CD4-positive, alpha-beta T cell treated with Interleukin-1 beta for 1 hour (primary cell): ENCODE measurements around the gene SLAMF6.
"Not testable (repeated sequence)": the region's sequence is repeated elsewhere in the genome, so short reads cannot be mapped to it uniquely, and the experiment has no call there.

Experiments
- DNase-seq, 2 donors: peaks; one replicate each; pipeline ENCODE4 v3.0.0-alpha.2; 2020 to 2022

Gene SLAMF6

DNA sequence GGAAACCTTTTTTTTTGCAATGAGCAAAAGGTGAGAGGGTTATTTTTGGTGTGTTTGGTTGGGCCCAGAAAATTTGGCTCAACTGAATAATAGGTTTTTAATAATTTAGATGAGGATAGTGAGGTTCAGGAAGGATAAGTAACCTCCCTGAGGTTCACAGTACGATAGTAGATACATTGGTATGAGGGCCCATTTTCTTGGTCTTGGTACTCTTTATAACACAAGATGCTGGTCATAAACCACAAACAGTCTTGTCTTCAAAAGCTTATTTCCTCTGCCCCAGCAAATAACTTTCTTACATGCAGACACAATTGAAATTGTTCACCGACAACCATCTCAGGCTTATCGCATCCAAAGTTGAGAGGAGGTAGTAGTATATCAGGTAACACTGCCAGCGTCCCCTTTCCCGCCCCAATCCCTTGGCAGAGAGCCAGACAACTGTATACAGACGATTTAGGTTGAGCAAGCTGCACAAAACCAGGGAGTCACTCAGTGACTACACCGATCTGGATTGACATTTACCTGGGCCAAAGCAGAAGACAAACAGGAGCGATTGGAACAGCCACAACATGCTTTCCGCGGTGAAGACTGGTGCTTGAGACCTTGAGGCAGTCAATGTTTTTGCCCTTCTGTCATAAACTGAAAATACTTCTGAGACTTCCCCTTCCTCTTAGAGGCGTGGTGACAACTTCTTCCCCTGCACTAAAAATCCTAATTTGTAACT lies at the start of gene SLAMF6:
TSS of gene SLAMF6 (minus strand) at position 634 of the 724 bp plus-strand sequence. CDS start at position 571, 63 bp downstream.
- DNase-seq: peak in 1 of 2 donors; percentile 49

DNA sequence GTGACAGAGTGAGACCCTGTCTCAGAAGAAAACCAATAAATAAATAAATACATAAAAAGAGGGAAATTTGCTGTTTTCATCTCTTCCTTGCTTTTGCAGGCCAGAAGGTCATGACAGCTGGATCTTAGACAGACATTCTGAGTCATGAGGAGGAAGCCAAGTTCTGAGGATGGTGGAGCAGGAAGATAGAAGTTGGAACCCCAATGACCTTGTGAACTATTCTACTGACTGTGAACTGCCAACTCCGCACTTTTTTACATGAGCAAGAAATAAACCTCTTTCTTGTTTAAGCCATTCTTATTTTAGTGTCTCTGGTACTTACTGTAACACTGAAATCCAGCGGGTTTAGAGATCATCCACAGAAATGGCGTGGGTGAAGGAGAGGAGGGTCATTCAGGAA lies 47.8 kb upstream of the SLAMF6 start:
- no peak for DNase-seq

DNA sequence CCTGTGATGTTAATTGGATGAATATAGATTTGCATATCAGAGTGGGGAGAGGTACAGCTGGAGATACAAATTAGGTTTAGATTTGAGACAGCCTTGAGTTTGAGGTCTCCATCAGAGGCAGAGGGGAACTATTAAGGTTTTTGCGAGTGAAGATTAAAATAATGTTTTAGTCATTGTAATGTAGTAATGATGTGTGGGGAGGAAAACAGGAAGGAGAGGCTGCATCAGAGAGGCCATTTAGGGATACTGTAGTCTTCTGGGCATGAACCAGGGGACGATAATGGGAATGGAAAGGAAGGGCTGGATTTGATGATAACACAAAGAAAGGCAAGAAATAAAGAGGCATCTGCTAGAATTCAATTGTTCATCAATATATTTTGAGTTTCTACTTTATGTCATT lies 46.8 kb upstream of the SLAMF6 start:
- no peak for DNase-seq

DNA sequence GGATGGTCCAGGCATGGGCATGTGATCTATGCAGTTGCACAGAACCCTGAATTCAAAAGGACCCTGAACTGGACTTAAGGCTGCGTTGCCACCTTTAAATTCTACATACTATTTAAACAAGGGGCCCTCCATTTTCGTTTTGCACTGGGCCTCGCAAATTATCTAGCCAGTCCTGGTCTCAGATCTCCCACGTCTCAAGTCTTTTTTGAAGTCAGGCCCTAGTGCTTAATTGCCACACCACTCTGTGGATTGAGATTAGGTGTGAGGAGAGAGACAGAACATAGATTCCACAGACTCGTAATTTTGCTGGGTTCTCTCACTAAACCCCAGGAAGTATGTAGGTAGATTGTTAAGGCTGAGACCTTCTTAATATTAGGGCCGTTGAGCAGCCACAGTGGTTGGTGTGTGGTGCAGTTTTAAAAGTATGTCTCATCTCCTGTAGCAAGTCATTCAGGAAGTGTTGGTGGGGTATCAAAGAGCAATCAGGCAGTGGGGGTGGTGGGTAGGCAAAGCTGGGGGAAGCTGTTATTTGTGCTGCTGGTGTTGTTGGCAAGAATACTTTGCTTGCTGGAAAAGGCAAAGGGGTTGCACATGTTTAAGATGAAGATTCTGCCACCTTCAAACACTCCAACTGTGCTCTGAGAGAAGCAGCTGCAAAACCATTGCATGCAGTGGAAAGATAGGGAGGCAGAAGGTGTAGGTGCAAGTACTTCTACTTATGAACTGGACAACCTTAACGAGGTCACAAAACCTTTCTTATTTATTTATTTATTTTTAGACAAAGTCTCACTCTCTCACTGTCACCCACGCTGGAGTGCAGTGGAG lies 45.0 kb upstream of the SLAMF6 start:
- DNase-seq: peak; percentile 65 to 72

DNA sequence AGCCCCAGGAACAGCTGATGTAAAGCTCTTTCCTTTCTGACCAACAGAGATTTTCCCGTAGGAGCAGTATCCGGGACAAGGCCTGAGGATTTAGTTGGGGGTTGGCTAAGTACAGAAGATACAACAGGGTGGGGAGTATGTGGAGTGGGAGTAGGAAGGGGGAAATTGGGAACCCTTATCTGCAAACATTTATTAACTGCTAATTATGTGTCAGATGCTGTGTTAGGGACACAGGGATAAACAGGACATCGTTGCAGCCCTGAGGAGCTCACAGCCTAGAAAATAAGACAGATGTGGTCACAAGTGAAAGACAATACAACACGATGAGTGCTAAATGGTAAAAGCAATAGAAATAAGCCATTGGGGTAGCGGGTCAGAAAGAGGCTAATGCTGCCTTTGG lies 44.3 kb upstream of the SLAMF6 start:
- DNase-seq: no peak

DNA sequence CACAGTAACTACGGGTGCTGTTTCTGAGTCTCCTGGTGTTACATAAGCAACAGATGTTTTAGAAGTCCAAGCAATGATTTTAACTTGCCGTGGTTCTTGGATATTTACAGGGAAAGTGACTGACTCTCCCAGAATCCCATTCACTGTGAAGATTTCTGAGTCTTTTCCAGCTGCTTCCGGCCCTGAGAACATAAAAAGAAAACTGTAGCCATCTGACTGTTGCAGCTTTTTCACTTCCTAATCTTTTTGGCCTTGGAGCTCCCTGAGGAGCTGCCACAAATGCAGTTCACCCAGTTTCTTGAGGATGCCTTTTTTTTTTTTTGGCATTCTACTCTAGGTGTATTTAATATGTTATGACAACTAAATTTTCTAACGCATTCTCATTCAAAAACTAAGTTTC lies 42.5 kb upstream of the SLAMF6 start:
- no peak for DNase-seq

DNA sequence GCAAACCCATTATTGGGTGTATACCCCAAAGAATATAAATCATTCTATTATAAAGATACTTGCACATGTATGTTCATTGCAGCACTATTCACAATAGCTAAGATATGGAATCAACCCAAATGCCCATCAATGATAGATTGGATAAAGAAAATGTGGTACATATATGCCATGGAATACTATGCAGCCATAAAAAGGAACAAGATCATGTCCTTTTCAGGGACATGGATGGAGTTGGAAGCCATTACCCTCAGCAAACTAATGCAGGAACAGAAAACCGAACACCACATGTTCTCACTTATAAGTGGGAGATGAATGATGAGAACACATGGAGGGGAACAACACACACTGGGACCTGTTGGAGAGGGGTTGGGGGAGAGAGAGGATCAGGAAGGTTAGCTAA lies 40.2 kb upstream of the SLAMF6 start:
- DNase-seq: not testable (repeated sequence)

DNA sequence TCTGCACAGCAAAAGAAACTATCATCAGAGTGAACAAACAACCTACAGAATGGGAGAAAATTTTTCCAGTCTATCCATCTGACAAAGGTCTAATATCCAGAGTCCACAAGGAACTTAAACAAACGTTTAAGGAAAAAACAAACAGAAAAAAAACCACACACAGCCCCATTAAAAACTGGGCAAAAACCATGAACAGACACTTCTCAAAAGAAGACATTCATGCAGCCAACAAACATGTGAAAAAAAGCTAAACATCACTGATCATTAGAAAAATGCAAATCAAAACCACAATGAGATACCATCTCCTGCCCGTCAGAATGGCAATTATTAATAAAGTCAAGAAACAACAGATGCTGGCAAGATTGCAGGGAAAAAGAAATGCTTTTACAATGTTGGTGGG lies 39.7 kb upstream of the SLAMF6 start:
- DNase-seq: not testable (repeated sequence)

DNA sequence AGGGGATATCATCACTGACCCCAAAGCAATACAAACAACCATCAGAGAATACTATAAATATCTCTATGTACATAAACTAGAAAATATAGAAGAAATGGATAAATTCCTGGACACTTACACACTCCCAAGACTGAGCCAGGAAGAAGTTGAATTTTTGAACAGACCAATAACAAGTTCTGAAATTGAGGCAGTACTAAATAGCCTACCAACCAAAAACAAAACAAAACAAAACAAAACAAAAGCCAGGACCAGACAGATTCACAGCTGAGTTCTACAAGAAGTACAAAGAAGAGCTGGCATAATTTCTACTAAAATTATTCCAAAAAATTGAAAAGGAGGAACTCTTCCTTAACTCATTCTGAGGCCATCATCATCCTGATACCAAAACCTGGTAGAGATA lies 37.8 kb upstream of the SLAMF6 start:
- no peak for DNase-seq

DNA sequence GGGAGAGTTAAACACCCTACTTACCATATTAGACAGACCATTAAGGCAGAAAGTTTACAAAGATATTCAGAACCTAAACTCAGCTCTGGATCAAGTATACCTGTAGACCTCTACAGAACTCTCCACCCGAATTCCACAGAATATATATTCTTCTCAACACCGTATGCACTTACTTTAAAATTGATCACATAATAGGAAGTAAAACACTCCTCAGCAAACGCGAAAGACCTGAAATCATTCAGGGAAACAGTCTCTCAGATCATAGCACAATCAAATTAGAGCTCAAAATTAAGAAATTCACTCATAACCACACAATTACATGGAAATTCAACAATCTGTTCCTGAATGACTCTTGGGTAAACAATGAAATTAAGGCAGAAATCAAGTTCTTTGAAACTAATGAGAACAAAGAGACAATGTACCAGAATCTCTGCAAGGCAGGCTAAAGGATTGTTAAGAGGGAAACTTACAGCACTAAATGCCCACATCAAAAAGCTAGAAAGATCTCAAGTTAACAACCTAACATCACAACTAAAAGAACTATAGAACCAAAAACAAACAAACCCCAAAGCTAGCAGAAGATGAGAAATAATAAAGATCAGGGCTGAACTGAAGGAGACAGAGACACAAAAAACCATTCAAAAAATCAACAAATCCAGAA lies 37.1 kb upstream of the SLAMF6 start:
- DNase-seq: no peak

DNA sequence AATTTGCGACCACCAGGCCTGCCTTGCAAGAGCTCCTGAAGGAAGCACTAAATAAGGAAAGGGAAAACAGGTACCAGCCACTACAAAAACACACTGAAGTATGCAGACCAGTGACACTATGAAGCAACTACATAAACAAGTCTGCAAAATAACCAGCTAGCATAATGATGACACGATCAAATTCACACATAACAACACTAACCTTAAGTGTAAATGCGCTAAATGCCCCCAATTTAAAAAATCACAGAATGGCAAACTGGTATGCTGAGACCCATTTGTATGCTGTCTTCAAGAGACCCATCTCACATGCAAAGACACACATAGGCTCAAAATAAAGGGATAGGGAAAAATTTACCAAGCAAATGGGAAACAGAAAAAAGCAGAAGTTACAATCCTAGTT lies 36.4 kb upstream of the SLAMF6 start:
- DNase-seq: not testable (repeated sequence)

DNA sequence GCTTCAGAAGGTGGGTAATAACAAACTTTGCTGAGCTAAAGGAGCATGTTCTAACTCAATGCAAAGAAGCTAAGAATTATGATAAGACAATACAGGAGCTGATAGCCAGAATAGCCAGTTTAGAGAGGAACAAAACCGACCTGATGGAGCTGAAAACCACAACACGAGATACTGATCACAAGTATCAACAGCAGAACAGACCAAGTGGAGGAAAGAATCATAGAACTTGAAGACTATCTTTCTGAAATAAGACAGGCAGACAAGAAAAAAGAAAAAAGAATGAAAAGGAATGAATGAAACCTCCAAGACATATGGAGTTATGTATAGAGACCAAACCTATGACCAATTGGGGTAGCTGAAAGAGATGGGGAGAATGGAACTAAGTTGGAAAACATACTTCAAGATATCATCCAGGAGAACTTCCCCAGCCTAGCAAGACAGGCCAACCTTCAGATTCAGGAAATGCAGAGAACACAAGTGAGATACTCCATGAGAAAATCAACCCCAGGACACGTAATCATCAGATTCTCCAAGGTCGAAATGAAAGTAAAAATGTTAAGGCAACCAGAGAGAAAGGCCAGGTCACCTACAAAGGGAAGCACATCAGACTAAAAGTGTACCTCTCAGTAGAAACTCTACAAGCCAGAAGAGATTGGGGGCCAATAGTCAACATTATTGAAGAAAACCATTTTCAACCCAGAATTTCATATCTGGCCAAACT lies 35.8 kb upstream of the SLAMF6 start:
- DNase-seq: no peak

DNA sequence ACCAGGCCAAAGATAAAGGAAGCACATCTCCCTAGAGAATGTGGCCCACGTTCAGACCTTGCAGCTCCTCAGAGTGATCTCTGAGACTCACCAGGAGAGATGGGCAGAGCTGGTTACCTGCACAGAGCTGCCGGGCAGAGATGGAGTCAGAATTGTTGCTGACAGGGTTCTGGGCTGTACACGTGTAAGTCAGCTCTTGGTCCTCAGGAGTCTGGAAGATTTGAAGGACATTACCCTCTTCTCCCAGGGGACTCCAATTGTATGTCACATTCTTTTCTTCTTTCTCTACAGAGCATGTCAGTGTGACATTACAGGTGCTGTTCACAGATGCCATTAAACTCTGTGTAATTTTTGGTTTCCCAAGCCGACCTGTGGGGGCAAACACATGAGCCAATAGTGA lies 30.7 kb upstream of the SLAMF6 start:
- DNase-seq: no peak

DNA sequence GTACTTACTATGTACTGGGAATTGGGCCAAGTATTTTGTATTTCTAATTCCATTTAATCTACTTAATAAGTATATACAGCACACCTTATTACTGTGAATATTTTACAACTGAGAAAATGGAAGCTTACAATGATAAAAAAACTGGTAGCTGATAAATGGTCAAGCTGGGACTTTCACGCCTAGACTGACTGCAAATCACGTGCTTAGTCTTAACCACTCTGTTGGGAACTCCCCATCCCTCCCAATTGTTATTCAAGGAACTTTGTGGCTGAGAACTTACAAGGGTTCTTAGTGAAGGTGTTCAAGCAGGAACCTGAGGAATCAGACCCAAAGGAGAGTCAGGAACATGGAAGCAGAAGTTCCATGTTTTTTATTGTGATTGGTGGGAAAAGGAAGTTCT lies 29.4 kb upstream of the SLAMF6 start:
- no peak for DNase-seq

DNA sequence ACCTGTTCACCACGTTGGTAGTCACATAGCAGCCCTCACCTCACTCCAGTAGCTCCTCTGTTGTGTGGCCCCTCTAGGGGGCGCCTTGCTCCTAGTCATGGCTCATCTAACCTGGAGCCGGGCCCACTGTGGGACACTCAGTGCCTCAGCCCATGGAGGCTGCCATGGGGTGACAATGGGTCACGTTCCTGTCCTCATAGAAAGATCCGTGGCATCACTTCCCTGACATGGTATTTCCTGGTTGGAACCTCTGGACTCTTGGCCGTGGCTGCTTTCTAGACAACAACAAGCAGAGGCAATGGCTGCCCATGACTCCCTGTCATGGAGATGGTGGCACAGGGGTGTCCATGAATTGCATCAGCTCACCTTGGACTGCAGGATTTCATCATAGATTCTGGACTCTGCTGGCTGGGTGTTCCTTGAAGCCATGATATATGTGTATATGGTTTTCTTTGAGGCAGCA lies 27.5 kb upstream of the SLAMF6 start:
- peak; percentile 54 to 62 for DNase-seq

DNA sequence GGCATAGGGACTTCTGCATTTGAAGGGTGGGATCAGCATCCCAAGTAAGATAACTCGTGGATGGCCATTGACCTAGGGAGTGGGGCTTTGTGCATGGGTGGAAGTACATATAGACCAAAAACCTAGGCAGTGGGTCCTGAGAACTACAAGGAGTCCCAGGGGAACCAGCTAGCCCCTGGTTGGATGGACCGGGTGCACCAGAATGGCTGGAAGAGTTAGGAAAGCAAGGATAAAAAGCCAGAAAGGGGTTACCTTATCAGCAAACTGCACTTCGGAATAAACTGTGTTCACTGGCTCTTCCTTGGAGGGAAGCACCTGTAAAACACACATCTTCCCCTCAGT lies 26.6 kb upstream of the SLAMF6 start:
- DNase-seq: no peak

DNA sequence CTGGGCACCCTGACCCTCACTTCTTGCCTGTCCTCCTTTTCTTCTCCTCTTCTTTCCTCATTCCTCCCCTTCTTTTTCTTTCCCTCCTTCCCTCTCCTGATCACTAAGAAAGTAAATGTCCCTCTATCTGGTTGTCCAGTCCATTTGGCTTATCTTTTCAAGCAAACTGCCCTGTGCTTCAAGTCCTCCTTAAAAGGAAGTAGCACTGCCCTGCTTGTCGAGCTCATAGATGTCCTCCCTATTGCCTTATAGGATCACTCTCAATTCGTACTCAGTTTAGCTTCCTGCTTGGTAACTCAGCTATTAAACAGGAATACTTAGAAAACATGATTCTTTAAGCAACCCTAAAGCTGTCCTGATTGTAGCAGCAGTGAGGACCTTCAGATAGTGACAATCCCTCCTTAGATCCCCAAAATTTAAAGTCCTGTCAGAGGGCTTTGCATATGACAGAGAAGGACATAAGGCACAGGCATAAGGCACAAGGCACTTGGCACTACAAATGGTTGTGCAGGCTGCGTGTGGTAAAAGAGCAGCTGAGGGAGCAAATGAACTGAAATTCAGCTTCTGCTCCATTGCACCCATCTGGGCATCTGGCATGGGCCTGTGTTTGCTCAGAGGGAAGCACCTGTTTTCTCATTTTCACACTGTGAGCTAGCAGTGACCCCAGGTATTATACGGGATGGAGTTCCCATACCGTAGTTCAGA lies 26.1 kb upstream of the SLAMF6 start:
- DNase-seq: peak in 1 of 2 donors; percentile 34

DNA sequence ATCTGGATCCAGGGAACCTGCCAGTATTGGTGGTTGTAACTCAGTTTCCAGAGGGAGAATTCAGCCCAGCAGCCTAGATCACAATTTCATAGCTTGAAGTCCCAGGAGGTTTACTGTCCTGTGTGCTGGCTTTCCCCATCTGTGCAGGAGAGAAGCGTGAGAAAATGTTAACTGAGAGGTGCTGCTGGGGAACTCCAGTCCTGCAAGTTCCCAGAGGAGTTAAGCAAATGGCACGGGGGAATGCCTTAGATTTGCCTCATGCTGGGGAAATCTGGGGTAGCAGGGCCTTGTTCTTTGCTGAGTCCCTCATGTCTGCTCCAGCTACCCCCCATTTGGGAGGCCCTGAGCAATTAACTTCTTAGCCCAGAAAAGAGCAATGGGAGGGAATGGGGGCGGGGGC lies 25.1 kb upstream of the SLAMF6 start:
- DNase-seq: no peak

DNA sequence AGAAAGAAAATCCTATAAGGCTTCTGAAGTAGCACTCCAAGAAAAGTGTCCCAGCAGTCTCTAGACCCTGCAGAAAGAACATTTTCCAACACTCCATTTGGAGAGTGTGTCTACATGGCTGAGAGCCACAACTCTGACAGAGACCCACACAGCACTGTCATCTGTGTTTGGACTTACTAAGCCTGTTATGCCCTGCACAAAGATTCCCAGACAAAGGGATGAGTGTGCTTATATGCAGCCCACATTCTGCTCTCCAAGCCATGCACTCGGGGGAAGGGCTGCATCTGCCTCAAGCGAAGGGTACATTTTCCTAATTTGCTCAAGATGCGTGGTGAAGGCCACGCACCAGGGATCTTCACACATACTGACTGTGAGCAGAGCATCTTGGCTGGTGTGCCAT lies 24.4 kb upstream of the SLAMF6 start:
- no peak for DNase-seq

DNA sequence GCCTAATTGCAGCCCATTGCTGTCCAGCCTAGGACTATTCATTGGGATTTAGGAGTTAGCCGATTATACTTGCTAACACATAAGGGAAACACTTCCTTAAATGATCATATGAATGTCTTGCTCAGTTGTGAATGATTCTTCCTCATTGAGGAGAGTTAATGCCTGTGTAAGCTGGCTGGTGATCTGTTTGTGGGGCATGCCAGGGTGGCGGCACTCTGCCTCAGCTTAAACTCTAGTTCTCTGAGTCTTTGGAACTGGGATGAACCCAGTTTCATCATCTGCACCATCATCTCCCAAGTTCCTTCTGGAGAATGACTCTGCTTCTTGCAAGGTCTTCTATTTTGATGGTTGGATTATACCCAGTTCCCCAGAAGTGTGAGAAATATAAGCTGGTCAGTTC lies 23.9 kb upstream of the SLAMF6 start:
- peak in 1 of 2 donors; percentile 46 for DNase-seq

DNA sequence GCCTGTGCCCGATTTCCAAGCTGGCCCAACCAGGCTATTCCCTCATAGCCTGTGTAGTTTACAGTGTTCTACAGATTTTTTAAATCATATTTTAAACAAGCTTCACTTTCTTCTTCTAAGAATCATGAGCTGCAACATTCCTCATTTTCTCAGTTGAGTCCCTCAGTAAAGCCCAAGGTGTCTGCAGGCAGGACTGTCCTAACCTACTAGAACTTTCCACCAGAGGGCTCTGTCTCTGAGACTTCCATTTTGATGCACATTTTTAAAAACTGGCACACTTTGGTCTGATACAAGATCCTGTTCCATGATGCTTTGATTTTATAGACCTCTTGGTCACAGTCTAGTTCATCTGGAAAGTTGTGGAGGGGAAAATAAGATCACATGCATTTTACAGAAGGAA lies 21.6 kb upstream of the SLAMF6 start:
- DNase-seq: peak; percentile 27 to 61

DNA sequence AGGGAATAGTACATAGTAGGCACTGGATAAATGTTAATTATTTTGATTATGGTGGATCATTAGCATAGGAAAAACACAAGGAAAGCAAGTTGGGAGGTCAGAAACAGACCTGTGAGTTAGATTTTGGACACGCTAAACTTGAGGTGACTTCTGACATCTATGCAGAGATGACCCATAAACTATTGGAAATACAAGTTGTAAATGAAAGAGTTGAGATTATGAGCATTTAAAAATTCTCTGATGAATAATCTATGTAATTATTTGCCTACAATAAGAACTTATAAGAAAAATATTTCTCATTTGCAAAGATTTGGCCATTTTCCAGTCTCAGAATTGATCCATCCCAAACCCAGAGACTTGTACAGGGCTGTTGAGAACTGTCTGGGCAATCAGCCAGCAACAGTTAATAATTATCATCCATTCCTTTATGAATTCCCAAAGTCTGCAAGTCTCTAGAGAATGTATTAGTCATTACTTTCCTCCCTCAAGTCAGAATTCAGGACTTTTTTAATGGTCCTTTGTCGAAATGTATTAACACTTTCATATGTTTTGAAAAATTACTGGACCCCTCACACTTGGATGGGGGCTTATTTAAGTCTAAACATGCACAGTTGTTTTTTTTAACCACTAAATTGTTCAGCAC lies 19.4 kb upstream of the SLAMF6 start:
- no peak for DNase-seq
